Stimulated activated CD4-positive, alpha-beta T cell treated with anti-CD3 and anti-CD28 coated beads, TNF-alpha, amount 100 ng/mL, for 24 hours (primary cell): ENCODE measurements around the gene HS3ST6.
"Not testable (repeated sequence)": the region's sequence is repeated elsewhere in the genome, so short reads cannot be mapped to it uniquely, and the experiment has no call there.

Experiments
- DNase-seq, 3 experiments: peaks; one replicate each; pipeline ENCODE4 v3.0.0-alpha.2; 2020; ENCODE audit warnings: low read depth in 3 of 3

Gene HS3ST6

GRCh38 chr16:1926271-1926670, 8.1 kb upstream of the HS3ST6 start:
- DNase-seq, result no peak

DNA sequence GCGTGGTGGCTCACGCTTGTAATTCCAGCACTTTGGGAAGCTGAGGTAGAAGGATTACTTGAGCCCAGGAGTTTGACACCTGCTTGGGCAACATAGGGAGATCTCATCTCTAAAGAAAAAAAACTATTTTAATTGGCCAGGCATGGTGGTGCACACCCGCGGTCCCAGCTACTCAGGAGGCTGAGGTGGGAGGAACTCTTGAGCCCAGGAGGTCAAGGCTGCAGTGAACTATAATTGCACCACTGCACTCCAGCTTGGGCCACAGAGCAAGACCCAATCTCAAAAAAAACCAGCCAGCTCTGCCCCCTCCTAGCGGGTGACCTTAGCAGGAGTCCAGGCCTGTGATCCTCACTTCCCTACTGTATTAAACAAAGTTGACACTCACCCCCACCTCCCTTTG, 5.9 kb upstream of the HS3ST6 start:
- no peak for DNase-seq

- DNase-seq, result no peak
These were observed 5.3 kb upstream of the HS3ST6 start for GRCh38 chr16:1923299-1924034.

DNA sequence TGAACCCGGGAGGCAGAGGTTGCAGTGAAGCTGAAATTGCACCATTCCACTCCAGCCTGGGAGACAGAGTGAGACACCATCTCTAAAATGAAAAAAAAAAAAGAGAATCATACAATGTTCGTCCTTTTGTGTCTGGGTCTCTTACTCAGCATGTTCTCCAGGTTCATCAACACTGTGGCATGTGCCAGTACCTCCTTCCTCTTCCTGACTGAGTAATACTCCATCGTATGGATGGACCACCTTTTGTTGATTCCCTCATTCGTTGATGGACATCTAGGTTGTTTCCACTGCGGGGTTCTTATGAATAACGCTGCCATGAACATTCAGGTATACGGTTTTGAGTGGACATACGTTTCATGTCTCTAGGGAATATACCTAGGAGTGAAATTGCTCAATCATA, 4.1 kb upstream of the HS3ST6 start:
- DNase-seq, result no peak

DNA sequence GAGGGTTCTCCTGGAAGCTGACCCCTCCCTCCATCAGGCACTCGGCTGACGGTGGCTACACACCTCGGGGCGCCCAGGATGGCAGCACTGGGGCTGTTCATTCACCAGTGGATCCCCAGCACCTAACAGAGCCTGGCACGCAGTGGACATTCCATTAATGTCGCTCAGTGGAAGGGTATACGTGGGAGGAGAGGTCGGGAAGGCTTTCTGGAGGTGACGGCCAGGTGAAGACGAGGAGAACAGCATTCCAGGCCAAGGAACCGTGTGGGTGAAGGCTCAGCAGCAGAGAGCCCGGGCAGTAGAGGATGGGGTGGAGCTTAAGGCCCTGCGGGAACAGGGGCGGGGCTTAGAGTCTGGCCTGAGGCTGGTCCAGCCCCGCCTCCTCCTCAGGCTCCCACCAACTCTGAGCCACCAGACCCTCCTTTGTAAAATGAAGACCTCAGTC, 2.5 kb upstream of the HS3ST6 start:
- DNase-seq, result no peak

- DNase-seq, result not testable (repeated sequence)
These were observed 1.9 kb upstream of the HS3ST6 start for GRCh38 chr16:1920122-1920521.

- no peak for DNase-seq
These were observed 1.2 kb upstream of the HS3ST6 start for GRCh38 chr16:1919327-1919998.

GRCh38 chr16:1917665-1918350, 407 bp downstream of the HS3ST6 start:
- DNase-seq, result no peak

GRCh38 chr16:1917056-1917664, 1.1 kb downstream of the HS3ST6 start:
- no peak for DNase-seq

DNA sequence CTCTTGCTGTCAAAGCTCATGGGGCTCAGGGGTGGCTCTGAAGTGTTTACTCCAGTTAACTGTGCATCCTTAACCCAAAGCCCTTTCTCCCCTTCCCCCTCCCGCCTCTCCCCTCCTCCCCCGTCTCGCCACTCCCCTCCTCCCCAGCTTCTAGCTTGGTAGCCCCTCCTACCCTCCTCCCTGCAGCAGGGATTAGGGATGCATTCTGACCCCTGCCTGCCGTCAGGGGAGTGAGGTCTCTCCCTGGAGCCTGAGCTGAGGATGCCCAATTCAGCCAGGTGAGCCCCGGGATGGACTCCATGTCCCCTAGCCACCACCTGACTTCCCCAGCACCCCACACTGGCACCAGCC, 1.6 kb downstream of the HS3ST6 start:
- no peak for DNase-seq

GRCh38 chr16:1915732-1916639, 2.2 kb downstream of the HS3ST6 start:
- no peak for DNase-seq

DNA sequence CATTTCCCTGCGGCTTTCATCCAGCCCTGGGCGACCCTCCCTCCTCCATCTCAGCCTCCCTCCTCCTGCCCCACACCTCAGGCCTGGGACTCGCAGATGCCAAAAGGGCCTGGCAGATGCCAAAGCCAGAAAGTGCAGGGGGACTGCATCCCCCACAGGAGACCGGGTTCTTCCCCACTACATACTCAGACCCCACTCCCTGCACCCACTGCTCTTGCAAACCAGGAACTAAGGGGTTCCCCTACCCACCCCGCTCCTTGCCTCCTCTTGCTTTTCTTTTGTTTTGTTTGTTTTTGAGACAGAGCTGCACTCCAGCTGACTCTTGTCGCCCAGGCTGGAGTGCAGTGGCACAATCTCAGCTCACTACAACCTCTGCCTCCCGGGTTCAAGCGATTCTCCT, 3.2 kb downstream of the HS3ST6 start:
- DNase-seq, result no peak

GRCh38 chr16:1914084-1914608, 4.1 kb downstream of the HS3ST6 start:
- no peak for DNase-seq

GRCh38 chr16:1913327-1914083, 4.7 kb downstream of the HS3ST6 start:
- no peak for DNase-seq

DNA sequence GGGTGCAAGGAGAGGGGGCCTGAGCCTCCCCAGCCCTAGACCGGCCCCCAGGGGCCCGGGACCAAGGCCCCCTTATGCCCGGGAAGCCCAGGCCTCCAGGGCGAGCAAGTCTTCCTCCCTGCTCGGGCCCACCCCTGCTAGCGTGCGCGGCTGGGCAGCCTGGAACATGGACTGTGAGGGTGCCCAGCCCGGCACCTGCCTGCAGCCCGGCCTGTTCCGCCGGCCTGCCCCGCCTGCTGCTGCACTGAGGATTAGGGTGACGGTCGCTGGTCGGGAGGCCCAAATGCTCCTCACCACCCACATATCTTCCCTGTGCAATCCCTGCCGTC, 6.0 kb downstream of the HS3ST6 start:
- DNase-seq, result no peak

DNA sequence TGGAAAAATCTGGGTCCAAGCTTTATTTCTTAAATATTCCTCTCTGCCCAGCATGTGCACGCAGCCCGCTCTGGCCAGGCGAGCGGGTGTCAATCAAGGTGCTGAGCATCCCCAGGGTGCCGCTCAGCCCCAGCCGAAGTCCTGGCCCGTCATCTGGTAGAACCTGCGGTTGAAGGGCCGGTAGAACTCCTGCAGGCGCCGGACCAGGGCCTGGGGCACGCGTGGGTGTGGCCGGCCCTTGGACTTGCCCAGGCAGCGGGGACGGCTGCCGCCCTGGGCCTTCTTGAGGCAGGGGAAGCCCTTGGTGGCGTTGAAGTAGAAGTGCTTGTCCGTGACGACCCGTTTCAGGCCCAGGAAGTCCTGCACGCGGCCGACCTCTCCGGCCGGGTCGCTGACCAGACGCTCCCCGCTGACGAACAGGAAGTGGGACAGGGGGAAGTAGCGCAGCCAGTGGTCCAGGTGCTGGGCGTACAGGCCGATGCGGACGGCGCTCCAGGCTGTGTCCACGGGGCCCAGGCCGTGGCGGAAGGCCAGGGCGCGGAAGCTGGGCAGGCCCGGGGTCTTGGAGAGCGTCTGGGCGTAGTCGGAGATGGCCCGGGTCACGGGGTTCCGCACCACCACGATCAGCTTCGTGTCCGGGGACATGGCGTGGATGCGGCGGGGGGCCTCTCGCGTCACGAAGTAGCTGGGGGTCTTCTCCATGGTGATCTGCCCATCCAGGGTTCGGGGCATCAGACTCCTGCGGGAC, 6.6 kb downstream of the HS3ST6 start:
- DNase-seq, result no peak

- no peak for DNase-seq
These were observed 8.5 kb downstream of the HS3ST6 start for GRCh38 chr16:1909561-1910231.

GRCh38 chr16:1908983-1909382, 9.2 kb downstream of the HS3ST6 start:
- no peak for DNase-seq

GRCh38 chr16:1908184-1908583, 10.0 kb downstream of the HS3ST6 start:
- no peak for DNase-seq
